Dedifferentiated amniotic fluid mesenchymal stem cell (primary cell): Measurements from ENCODE around the gene RIPPLY3.

ENCODE experiments used
- DNase-seq: peaks from one replicate; pipeline ENCODE4 v3.0.0-alpha.2; 2016; ENCODE audit errors: extremely low spot score

Gene RIPPLY3

GRCh38 chr21:37061926-37062592 is 55.6 kb downstream of the RIPPLY3 start:
- no peak for DNase-seq

GRCh38 chr21:37062593-37062935 is 56.1 kb downstream of the RIPPLY3 start:
- no peak for DNase-seq

- DNase-seq = no peak
These were observed 56.9 kb downstream of the RIPPLY3 start for GRCh38 chr21:37063433-37063832.

- no peak for DNase-seq
These were observed 58.3 kb downstream of the RIPPLY3 start for GRCh38 chr21:37064841-37065240.

DNA sequence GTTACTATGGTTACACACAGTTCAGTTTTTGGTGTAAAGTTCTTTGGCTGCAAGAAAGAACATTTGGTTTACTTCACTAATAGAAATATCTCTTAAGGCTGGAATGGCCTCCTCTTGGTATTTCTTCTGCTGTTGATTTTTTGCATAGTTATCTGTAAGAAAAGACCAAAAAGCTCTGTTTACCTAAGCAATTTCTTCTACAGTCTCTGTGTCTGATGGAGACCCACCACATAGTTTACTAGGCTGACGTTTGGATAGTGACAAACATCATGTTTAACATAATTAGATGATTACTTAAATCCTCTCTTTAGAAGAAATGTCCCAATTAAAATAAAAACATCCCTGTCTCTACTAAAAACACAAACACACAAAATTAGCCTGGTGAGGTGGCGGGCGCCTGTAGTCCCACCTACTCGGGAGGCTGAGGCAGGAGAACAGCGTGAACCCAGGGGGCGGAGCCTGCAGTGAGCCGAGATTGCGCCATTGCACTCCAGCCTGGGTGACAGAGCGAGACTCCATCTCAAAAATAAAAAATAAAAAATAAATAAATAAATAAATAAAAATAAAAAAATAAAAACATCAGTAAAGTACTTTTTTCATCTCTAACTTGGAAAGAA is 59.2 kb downstream of the RIPPLY3 start:
- no peak for DNase-seq
